ENCODE results near the gene TAF10. TPM values are rescaled to one million over a fixed set of nuclear protein-coding genes. Genes with fewer than 3 reads are reported as not detected.

The TAF10 gene
- total and polyA plus RNA-seq, 2 of the 13 experiments (the other 11 are each of a cell fraction or from before 2014, with no cell fraction given), result 71.3 to 134 TPM

DNA sequence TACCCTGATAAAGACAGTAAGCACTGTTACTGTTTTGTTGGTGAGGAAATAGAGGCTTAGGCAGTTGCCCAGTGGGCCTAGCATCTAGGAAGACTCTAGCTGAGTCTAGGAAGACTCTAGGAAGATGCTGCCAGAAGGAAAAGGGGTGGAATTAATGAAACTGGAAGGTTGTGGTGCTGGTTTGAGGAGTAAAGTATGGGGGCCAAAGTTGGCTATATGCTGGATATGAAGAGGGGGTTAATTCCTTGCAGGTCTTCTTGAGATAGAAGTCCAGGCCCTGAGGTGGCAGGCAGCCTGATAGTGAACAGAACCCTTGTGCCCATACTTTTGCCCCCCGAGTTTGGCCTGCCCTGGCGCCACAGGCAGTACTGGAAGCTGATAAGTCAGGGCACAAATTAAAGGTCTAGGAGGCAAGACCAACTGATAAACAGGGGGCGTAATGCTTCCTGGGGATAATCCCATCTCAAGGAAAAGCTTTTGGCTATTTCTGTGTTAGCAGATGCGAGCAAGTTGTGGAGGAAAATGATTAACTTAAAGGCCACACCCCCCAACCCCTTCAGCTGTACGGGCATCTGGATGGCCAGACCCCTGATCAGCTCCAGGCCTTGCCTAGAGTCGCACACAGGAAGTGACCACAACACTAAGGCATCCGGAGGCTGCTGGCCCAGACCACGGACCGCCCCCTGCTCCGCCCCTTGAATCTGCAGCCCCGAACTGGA lies 5.4 kb downstream of the TAF10 start (continued):
- TF ChIP-seq, protein P1, sequence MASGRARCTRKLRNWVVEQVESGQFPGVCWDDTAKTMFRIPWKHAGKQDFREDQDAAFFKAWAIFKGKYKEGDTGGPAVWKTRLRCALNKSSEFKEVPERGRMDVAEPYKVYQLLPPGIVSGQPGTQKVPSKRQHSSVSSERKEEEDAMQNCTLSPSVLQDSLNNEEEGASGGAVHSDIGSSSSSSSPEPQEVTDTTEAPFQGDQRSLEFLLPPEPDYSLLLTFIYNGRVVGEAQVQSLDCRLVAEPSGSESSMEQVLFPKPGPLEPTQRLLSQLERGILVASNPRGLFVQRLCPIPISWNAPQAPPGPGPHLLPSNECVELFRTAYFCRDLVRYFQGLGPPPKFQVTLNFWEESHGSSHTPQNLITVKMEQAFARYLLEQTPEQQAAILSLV (CRISPR knock-in tag; IDR thresholded peaks at IDR 0.05; ENCODE audit: borderline replicate concordance), result no peak
- no peak for TF ChIP-seq ZKSCAN8 (CRISPR knock-in tag; IDR thresholded peaks at IDR 0.05; ENCODE audit: borderline replicate concordance)
- TF ChIP-seq IRX3 (CRISPR knock-in tag; IDR thresholded peaks at IDR 0.05; ENCODE audit: borderline replicate concordance, low read depth), result no peak
- no peak for TF ChIP-seq CREBL2 (CRISPR knock-in tag; IDR thresholded peaks at IDR 0.05; ENCODE audit: borderline replicate concordance)
- no peak for TF ChIP-seq NCOA1 (CRISPR knock-in tag; IDR thresholded peaks at IDR 0.05)
- no peak for TF ChIP-seq MEIS2 (CRISPR knock-in tag; IDR thresholded peaks at IDR 0.05)
- TF ChIP-seq TBP (CRISPR knock-in tag; IDR thresholded peaks at IDR 0.05), result no peak
- TF ChIP-seq HNF4A (CRISPR knock-in tag; IDR thresholded peaks at IDR 0.05), result no peak
- TF ChIP-seq RCOR2 (CRISPR knock-in tag; IDR thresholded peaks at IDR 0.05), result 0 out of 2 replicates have a peak, but pooled peaks have one; percentile 21
- TF ChIP-seq ZNF652 (CRISPR knock-in tag; IDR thresholded peaks at IDR 0.05; ENCODE audit: borderline replicate concordance, low read depth), result no peak; the same call in 1 of the 2 replicates
- no peak for TF ChIP-seq TCF7 (IDR thresholded peaks at IDR 0.05; ENCODE audit: low read depth)
- TF ChIP-seq ZNF562 (CRISPR knock-in tag; IDR thresholded peaks at IDR 0.05; ENCODE audit: borderline replicate concordance), result no peak
- no peak for TF ChIP-seq GPN1 (CRISPR knock-in tag; IDR thresholded peaks at IDR 0.05; ENCODE audit: borderline replicate concordance)
- TF ChIP-seq SRSF1 (optimal IDR thresholded peaks at IDR 0.05; ENCODE audit: low read depth, low read length), result no peak
- no peak for TF ChIP-seq ZNF230 (CRISPR knock-in tag; IDR thresholded peaks at IDR 0.05)
- no peak for TF ChIP-seq MATR3 (CRISPR knock-in tag; IDR thresholded peaks at IDR 0.05)
- TF ChIP-seq POGZ (CRISPR knock-in tag; IDR thresholded peaks at IDR 0.05), result no peak
- TF ChIP-seq FOXP1 (IDR thresholded peaks at IDR 0.05), result no peak
- no peak for TF ChIP-seq FOXP1 (CRISPR knock-in tag; IDR thresholded peaks at IDR 0.05)
- no peak for TF ChIP-seq CBX2 (IDR thresholded peaks at IDR 0.05; ENCODE audit: low read depth, low read length)
- TF ChIP-seq CBX2 (CRISPR knock-in tag; IDR thresholded peaks at IDR 0.05; ENCODE audit: low read depth), result no peak
- TF ChIP-seq ZNF414 (CRISPR knock-in tag; IDR thresholded peaks at IDR 0.05), result no peak
- no peak for TF ChIP-seq SIN3B (IDR thresholded peaks at IDR 0.05; ENCODE audit: low read length)
- peak; percentile 72 for TF ChIP-seq THAP11 (CRISPR knock-in tag; IDR thresholded peaks at IDR 0.05)
- no peak for TF ChIP-seq E2F2 (CRISPR knock-in tag; IDR thresholded peaks at IDR 0.05; ENCODE audit: borderline replicate concordance)
- no peak for TF ChIP-seq ZIK1 (CRISPR knock-in tag; IDR thresholded peaks at IDR 0.05; ENCODE audit: borderline replicate concordance, low read depth)
- TF ChIP-seq HMG20B (CRISPR knock-in tag; conservative IDR thresholded peaks at IDR 0.05), result no peak
- 0 out of 2 replicates have a peak, but pooled peaks have one; percentile 56 for TF ChIP-seq ARHGAP35 (CRISPR knock-in tag; IDR thresholded peaks at IDR 0.05; ENCODE audit: borderline replicate concordance)

Measured in HepG2 (cell line).